22Rv1 (cell line): ENCODE data around the gene OR6C4.
"Not testable (repeated sequence)": the region's sequence is repeated elsewhere in the genome, so short reads cannot be mapped to it uniquely, and the experiment has no call there.

Experiments used
- H3K27ac ChIP-seq: fragments of 450-650 bp; 2 replicates; pipeline ENCODE4 v1.5.1; 2017
- ZFX ChIP-seq: fragments of 450-650 bp; IDR thresholded peaks from 2 replicates; pipeline ENCODE4 v1.6.1; 2017; ENCODE audit warnings: antibody characterized with exemption, borderline replicate concordance
- TF ChIP-seq, protein P1 (sequence below): fragments of 450-650 bp; IDR thresholded peaks from 2 replicates; pipeline ENCODE4 v1.5.1; 2017; ENCODE audit warnings: mild to moderate bottlenecking

OR6C4 gene

DNA sequence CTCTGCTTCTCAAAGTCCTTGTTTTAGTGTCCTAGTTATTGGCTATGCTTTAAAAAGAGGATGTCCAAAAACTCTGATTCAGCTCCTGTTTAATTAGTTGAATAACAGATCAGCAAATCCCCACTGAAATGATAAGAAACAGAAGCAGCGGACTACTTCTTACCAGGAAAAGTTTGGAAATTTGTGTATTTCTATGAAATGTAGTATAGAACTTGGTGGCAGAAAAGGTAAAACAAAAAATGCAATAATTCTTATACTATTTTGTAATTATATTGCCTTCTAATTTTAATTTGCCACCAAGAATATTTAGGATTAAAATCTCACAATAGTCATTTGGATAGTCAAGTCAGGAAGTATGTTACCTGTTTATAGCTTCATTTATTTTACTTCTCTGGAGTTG, 22.8 kb downstream of the OR6C4 start, which contains the start of gene OR2AP1:
Gene OR2AP1, plus strand, starts transcription at position 301 of the 400 bp plus-strand sequence. CDS start 1,947 bp downstream, outside the sequence.
- TF ChIP-seq, protein P1, sequence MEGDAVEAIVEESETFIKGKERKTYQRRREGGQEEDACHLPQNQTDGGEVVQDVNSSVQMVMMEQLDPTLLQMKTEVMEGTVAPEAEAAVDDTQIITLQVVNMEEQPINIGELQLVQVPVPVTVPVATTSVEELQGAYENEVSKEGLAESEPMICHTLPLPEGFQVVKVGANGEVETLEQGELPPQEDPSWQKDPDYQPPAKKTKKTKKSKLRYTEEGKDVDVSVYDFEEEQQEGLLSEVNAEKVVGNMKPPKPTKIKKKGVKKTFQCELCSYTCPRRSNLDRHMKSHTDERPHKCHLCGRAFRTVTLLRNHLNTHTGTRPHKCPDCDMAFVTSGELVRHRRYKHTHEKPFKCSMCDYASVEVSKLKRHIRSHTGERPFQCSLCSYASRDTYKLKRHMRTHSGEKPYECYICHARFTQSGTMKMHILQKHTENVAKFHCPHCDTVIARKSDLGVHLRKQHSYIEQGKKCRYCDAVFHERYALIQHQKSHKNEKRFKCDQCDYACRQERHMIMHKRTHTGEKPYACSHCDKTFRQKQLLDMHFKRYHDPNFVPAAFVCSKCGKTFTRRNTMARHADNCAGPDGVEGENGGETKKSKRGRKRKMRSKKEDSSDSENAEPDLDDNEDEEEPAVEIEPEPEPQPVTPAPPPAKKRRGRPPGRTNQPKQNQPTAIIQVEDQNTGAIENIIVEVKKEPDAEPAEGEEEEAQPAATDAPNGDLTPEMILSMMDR, result no peak
- TF ChIP-seq ZFX, result no peak
- no peak within 1 kb of the TSS for H3K27ac ChIP-seq

- TF ChIP-seq, protein P1, result no peak
- TF ChIP-seq ZFX, result no peak
- H3K27ac ChIP-seq, result no peak overlapping the region
Observed at GRCh38 chr12:55582066-55582465, 32.7 kb downstream of the OR6C4 start.

DNA sequence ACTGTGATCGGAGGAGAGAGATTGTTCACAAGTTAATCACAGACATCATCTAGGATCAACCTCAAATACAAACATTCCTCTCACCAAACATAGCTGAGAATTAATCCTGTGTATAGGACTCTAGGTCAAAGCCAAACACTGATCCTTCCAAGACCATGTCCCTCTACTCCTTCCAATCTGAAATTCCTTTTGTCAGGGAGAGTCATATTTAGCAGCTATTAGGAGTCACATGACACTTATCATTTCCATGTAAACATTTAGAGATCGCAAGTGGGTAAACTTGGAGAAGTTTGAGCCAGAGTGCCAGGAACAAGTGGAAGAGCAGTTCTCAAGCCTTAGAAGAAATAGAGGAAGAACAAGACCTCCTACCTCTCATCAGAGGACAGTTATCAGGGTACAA, 36.4 kb downstream of the OR6C4 start:
- no peak overlapping the region for H3K27ac ChIP-seq
- TF ChIP-seq, protein P1, result no peak
- TF ChIP-seq ZFX, result no peak

GRCh38 chr12:55590152-55590551, 40.8 kb downstream of the OR6C4 start:
- H3K27ac ChIP-seq, result not testable (repeated sequence)
